Activated T-cell treated with anti-CD3 and anti-CD28 coated beads, Interleukin-2, amount 50 U/mL, for 1 hour (primary cell): Measurements from ENCODE around the gene PRR22.

ENCODE experiments used
- DNase-seq: peaks from one replicate; pipeline ENCODE4 v3.0.0-alpha.2; 2020

PRR22 gene

GRCh38 chr19:5811117-5811516 is 26.6 kb upstream of the PRR22 start:
- DNase-seq: no peak

GRCh38 chr19:5809469-5809868 is 24.9 kb upstream of the PRR22 start:
- DNase-seq: no peak

DNA sequence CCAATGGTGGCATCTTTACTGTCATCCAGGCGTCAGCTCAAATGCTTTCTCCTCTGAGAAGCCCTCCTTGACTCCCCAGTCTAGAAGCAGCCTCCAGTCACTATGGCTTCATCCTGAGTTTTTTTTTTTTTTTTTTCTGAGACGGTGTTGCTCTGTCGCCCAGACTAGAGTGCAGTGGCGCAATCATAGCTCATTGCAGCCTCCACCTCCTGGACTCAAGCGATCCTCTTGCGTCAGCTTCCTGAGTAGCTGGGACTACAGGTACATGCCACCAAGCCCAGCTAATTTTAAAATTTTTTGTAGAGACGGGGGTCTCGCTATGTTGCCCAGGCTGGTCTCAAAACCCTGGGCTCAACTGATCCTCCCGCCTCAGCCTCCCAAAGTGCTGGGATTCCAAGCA is 24.5 kb upstream of the PRR22 start:
- no peak for DNase-seq

- DNase-seq: no peak
Measured at GRCh38 chr19:5808120-5808816, 23.7 kb upstream of the PRR22 start.

- DNase-seq: no peak
Measured at GRCh38 chr19:5806905-5807304, 22.4 kb upstream of the PRR22 start.

DNA sequence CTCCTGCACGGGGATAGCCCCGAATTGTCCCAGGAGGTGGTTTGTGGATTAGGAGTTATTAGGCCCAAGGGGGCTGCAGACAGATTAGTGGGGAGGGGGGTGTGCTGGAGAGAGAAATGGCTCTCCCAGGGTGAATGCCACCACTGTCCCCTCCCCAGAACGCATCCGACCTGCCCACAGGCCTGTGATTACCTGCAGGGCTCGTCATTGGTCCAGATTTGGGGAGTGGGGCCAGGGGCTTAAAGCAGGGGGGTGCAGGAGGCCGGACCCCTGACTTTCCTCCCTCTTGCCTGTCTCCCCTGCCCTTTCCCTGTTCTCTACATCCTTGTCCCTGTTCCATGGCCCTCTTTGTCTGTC is 21.6 kb upstream of the PRR22 start:
- no peak for DNase-seq

GRCh38 chr19:5805462-5806132 is 21.1 kb upstream of the PRR22 start:
- DNase-seq: peak; percentile 72

DNA sequence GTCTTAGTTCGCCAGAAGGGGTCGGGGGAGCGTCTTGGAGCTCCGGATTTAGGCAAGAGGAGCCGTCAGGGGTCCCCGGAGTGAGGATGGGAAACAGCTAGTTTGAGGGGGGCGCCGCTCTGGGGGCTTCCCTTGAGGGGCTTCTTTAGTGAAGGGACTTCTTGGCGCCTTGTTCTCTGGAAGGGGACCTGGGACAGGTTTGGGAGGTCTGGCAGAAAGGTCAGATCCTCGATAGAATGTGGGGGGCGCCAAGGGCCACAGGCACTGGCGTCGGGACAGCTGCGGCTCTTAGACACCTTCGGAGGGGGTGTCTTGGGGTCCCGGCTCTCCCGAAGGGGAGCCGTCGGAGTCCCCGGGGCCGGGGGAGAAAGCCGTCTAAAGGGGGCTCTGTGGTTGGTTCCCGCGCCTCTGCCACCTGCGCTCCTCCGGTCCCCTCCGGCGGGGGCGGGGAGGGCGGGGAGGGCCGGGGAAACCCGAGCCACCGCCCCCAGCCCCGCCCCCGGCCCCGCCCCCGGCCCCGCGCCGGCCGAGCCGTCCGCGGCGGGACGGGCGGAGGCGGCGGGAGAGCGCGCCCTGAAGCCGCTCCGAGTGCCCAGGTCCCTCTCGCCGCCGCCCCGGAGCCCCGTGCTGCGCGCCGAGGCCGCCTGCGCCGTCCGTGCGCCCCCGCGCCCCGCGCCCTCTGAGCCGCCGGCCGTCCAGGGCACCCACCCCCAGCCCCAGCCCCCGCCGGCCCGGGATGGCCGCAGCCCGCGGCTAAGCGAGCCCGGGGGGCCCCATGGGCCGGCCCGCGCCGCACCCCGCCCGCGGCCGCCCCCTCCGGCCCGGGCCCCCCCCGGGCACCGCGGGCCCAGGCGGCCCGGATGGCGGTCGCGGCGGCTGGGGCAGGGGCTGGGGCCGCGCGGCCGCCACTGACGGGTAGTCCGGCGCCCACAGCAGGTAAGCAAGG is 20.2 kb upstream of the PRR22 start, which contains the start of gene NRTN:
TSS of gene NRTN (plus strand) at position 552 of the 946 bp plus-strand sequence. CDS start 19,099 bp downstream, outside the sequence.
- peak; percentile 69 for DNase-seq

GRCh38 chr19:5803752-5804515 is 19.4 kb upstream of the PRR22 start:
- DNase-seq: peak; percentile 97

DNA sequence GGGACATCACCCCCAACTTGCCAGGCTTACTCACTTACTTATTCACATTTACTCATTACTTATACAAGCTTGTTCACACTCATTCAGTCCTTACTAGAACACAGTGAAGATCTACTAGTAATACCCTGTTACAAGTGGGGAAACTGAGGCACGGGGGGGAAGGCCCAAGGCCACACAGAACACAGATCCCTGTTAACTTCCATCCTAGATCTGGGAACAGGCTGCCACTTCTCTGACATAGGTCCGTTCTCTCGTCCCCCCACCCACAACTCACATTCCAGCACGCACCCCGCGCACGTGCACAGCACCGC is 18.9 kb upstream of the PRR22 start:
- DNase-seq: no peak

DNA sequence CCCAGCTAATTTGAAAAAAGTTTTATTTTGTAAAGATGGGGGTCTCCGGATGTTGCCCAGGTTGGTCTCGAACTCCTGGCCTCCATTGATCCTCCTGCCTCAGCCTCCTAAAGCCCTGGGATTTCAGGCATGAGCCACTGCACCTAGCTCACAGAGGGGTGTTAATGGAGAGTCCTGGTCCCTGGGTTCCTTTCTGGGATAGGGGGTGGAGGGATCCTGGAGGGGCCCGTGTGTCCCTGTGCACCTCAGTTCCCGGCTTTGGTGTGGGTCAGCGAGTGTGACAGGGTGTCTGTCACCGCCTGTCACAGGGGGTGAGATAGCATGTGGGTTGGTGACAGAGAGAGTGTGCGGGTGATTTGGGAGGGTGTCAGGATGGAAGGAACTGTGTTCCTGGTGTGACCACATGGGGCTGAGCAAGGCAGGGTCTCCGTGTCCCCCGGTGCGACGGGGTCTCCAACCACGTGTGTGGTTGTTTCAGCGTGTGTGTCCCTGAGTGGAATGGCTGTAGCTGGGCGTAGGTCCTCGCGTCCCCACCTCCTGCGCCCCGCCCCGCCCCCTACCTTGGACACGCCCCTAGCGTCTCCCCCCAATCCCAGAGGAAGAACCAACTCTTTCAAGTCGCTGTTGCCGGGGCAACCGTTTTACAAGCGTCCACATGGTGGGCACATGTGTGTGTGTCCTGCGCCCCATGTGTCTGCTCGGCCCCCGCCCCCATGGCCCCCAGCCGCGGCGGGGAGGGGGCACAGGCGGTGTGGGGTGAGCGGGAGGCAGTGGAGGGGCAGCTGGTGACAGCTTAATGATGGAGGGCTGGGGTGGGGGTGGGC is 17.5 kb upstream of the PRR22 start:
- DNase-seq: no peak

DNA sequence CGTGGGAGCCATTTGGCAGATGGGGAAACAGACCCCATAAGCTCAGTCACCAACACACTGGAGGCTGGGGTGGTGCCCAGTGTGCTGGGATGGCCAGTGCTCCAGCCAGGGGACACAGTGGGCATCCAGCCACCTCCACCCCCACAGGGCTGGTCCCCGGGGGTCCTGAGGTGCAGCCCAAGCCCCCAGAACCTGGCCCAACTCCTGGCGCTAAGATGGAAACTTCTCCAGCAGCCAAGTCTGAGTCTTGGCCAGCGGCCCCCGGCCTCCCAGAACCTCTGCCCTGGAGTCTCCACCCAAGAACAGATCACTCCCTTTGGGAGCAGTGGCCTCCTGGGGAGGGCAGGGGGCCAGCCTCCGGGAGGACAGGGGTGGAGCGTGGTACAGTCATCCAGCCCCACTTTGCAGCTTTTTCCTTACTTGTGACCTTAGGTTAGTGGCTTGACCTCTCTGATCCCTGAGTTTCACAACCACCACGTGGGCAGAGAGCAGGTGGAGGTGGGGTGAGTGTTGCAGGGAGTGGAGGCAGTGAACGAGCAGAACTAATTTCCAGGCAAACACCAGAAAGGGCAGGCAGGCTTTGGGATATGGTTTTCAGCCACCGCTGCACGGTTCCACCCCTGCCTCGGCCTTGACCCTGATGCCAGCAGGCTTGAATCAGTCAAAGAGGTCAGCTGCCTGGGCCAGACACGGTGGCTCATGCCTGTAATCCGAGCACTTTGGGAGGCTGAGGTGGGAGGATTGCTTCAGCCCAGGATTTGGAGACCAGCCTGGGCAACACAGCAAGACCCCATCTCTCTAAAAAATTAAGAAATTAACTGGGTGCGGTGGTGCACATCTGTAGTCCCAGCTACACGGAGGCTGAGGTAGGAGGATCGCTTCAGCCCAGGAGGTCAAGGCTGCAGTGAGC is 16.1 kb upstream of the PRR22 start:
- DNase-seq: no peak

- DNase-seq: no peak
Measured at GRCh38 chr19:5799247-5800241, 15.0 kb upstream of the PRR22 start.

DNA sequence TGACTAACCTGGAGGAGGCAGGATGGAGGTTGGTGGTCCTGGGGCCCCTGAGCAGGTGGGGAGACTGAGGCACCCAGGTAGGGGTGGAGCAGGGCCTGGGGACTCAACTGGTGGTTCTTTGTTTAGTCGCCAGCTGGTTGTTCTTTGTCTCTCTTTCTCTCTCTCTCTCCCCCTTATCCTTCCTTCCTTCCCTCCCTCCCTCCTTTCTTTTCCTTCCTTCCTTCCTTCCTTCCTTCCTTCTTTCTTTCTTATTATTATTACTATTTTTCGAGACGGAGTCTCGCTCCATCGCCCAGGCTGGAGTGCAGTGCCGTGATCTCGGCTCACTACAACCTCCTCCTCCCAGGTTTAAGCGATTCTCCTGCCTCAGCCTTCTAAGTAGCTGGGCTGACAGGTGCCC is 13.7 kb upstream of the PRR22 start:
- DNase-seq: no peak

GRCh38 chr19:5795382-5795919 is 10.9 kb upstream of the PRR22 start:
- DNase-seq: no peak

- DNase-seq: no peak
Measured at GRCh38 chr19:5793188-5793587, 8.6 kb upstream of the PRR22 start.

GRCh38 chr19:5792224-5792623 is 7.7 kb upstream of the PRR22 start:
- DNase-seq: no peak

GRCh38 chr19:5790559-5791520 is 6.3 kb upstream of the PRR22 start, which contains the start of gene DUS3L:
Gene DUS3L (minus strand): TSS chr19:5791163. CDS start chr19:5791141, 22 bp downstream.
- peak; percentile 95 for DNase-seq
